Loucy (cell line): ENCODE results near the gene EGFL7.

Experiments
- H2AFZ ChIP-seq: fragments of 200-600 bp; sonication (generic); 2 replicates; pipeline ENCODE4 v1.6.0; 2016; ENCODE audit warnings: antibody characterized with exemption, mild to moderate bottlenecking, low read length, moderate library complexity
- H3F3A ChIP-seq: fragments of 200-600 bp; 2 replicates; pipeline ENCODE4 v1.6.0; 2016; ENCODE audit warnings: antibody characterized with exemption, low read depth, mild to moderate bottlenecking
- H3K27me3 ChIP-seq: fragments of 200-600 bp; sonication (generic); 2 replicates; pipeline ENCODE4 v1.6.1; 2014; ENCODE audit warnings: low read length, mild to moderate bottlenecking; ENCODE audit not compliant: insufficient read depth, poor library complexity, severe bottlenecking
- H3K36me3 ChIP-seq: fragments of 200-600 bp; sonication (generic); 2 replicates; pipeline ENCODE4 v1.6.1; 2016; ENCODE audit warnings: low read length; ENCODE audit not compliant: insufficient read depth
- H3K4me1 ChIP-seq: fragments of 200-600 bp; sonication (generic); 2 replicates; pipeline ENCODE4 v1.5.1; 2014; ENCODE audit warnings: low read length, mild to moderate bottlenecking; ENCODE audit not compliant: insufficient read depth, poor library complexity, severe bottlenecking
- H3K4me2 ChIP-seq: fragments of 200-600 bp; sonication (generic); 2 replicates; pipeline ENCODE4 v1.6.0; 2014; ENCODE audit warnings: antibody characterized with exemption, low read length, low read depth, mild to moderate bottlenecking; ENCODE audit not compliant: poor library complexity, severe bottlenecking
- H3K4me3 ChIP-seq: fragments of 200-600 bp; sonication (generic); 2 replicates; pipeline ENCODE4 v1.5.1; 2014; ENCODE audit warnings: low read length, mild to moderate bottlenecking, mixed read lengths; ENCODE audit not compliant: poor library complexity, severe bottlenecking
- H3K79me2 ChIP-seq: fragments of 200-600 bp; sonication (generic); 2 replicates; pipeline ENCODE4 v1.6.1; 2014; ENCODE audit warnings: low read length; ENCODE audit not compliant: insufficient read depth
- H3K9ac ChIP-seq: fragments of 200-600 bp; sonication (generic); 2 replicates; pipeline ENCODE4 v1.6.0; 2014; ENCODE audit warnings: mild to moderate bottlenecking, low read depth, low read length, moderate library complexity; ENCODE audit not compliant: poor library complexity, severe bottlenecking
- H3K9me2 ChIP-seq: fragments of 200-600 bp; sonication (generic); replicated peaks from 2 replicates; pipeline ENCODE4 v1.6.1; 2016; ENCODE audit warnings: low read depth, low read length, mixed read lengths
- H3K9me3 ChIP-seq: fragments of 200-600 bp; sonication (generic); 2 replicates; pipeline ENCODE4 v1.6.1; 2014; ENCODE audit warnings: mild to moderate bottlenecking, antibody characterized with exemption, low read length, low read depth; ENCODE audit not compliant: insufficient read depth
- H4K20me1 ChIP-seq: fragments of 200-600 bp; sonication (generic); 2 replicates; pipeline ENCODE4 v1.6.0; 2014; ENCODE audit warnings: antibody characterized with exemption, low read length, mild to moderate bottlenecking; ENCODE audit not compliant: insufficient read depth, poor library complexity, severe bottlenecking
- EZH2phosphoT487 ChIP-seq: fragments of 200-600 bp; IDR thresholded peaks from 2 replicates; pipeline ENCODE4 v1.6.1; 2018; ENCODE audit warnings: antibody characterized with exemption, mild to moderate bottlenecking, moderate library complexity, borderline replicate concordance
- TF ChIP-seq, protein P1 (sequence below): fragments of 200-600 bp; sonication (generic); conservative IDR thresholded peaks from 2 replicates; pipeline ENCODE4 v1.5.1; 2014; ENCODE audit warnings: mild to moderate bottlenecking, antibody characterized with exemption, low read length

The EGFL7 gene

GRCh38 chr9:136707011-136707410 is 44.3 kb downstream of the EGFL7 start:
- H3F3A ChIP-seq = no peaks in the 10 kb centered on the region
- no peaks in the 10 kb centered on the region for H3K9me2 ChIP-seq
- no peak overlapping the region for H3K4me3 ChIP-seq
- no peak overlapping the region for H3K4me2 ChIP-seq
- H3K36me3 ChIP-seq = no peaks in the 10 kb centered on the region
- no peaks in the 10 kb centered on the region for H3K79me2 ChIP-seq
- no peaks in the 10 kb centered on the region for H3K4me1 ChIP-seq
- H4K20me1 ChIP-seq = no peaks in the 10 kb centered on the region
- no peak for TF ChIP-seq EZH2phosphoT487
- TF ChIP-seq, protein P1, sequence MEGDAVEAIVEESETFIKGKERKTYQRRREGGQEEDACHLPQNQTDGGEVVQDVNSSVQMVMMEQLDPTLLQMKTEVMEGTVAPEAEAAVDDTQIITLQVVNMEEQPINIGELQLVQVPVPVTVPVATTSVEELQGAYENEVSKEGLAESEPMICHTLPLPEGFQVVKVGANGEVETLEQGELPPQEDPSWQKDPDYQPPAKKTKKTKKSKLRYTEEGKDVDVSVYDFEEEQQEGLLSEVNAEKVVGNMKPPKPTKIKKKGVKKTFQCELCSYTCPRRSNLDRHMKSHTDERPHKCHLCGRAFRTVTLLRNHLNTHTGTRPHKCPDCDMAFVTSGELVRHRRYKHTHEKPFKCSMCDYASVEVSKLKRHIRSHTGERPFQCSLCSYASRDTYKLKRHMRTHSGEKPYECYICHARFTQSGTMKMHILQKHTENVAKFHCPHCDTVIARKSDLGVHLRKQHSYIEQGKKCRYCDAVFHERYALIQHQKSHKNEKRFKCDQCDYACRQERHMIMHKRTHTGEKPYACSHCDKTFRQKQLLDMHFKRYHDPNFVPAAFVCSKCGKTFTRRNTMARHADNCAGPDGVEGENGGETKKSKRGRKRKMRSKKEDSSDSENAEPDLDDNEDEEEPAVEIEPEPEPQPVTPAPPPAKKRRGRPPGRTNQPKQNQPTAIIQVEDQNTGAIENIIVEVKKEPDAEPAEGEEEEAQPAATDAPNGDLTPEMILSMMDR = no peak
- H3K9me3 ChIP-seq = no peaks in the 10 kb centered on the region
- no peak overlapping the region for H2AFZ ChIP-seq
- H3K27me3 ChIP-seq = no peaks in the 10 kb centered on the region
- no peak overlapping the region for H3K9ac ChIP-seq

DNA sequence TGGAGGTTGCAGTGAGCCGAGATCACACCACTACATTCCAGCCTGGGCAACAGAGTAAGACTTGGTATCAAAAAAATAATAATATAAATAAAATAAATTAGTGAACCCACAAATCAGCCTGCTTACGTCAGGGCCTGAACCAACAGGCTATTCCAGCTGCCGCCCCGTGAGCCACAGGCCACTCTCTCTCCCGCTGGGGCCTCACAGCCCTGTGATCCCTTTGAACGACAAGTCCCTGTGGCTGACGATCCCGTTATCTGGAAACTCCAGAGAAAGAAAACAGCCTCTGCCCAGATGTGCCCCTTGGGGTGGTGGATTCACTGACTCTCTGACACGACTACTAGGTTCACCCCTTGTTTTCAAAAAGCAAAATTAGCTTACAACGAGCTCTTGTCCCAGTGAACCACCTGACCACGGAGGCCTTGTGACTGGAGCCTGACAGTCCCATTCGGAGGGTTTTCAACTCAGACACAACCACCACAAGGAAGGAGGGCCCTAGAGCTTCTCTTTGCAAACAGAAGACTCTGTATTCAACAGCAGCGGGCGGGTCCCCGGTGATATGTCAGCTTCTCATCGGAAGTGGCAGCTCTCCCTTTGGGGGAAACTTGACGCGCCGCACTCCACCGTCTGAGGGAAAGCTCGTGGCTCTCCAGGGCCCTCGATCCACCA is 45.3 kb downstream of the EGFL7 start:
- Histone ChIP-seq H3K9me3 (no peaks in the 10 kb centered on the region), H3K4me2 (no peak overlapping the region), H3K79me2 (no peaks in the 10 kb centered on the region), H3K4me3 (no peak overlapping the region), H4K20me1 (no peaks in the 10 kb centered on the region), H3K9me2 (no peaks in the 10 kb centered on the region), H3F3A (no peaks in the 10 kb centered on the region), H3K27me3 (no peaks in the 10 kb centered on the region), H3K9ac (no peak overlapping the region), H3K4me1 (no peaks in the 10 kb centered on the region), H3K36me3 (no peaks in the 10 kb centered on the region), H2AFZ (no peak overlapping the region)
- TF ChIP-seq EZH2phosphoT487 = no peak
- TF ChIP-seq, protein P1 = no peak

- Histone ChIP-seq H3F3A (no peaks in the 10 kb centered on the region), H3K9me3 (no peaks in the 10 kb centered on the region), H3K79me2 (no peaks in the 10 kb centered on the region), H3K9me2 (no peaks in the 10 kb centered on the region), H3K9ac (no peak overlapping the region), H3K4me1 (no peaks in the 10 kb centered on the region), H3K4me2 (no peak overlapping the region), H3K27me3 (no peaks in the 10 kb centered on the region), H4K20me1 (no peaks in the 10 kb centered on the region), H2AFZ (no peak overlapping the region), H3K36me3 (no peaks in the 10 kb centered on the region), H3K4me3 (no peak overlapping the region)
- no peak for TF ChIP-seq EZH2phosphoT487
- TF ChIP-seq, protein P1 = no peak
Measured at GRCh38 chr9:136709454-136710109, 46.9 kb downstream of the EGFL7 start.
